HG02798 (cell line): Measurements from ENCODE around the gene NAA30.
A peak's percentile ranks its signal among the peaks of the same experiment; 100 is the strongest.
"Not testable (repeated sequence)": the region's sequence is repeated elsewhere in the genome, so short reads cannot be mapped to it uniquely, and the experiment has no call there.

ENCODE experiments used
- ATAC-seq: cut with Tn5 transposase; IDR thresholded peaks from one replicate; pipeline ENCODE4 v1.9.1; 2021; ENCODE audit warnings: mild to moderate bottlenecking; ENCODE audit not compliant: unreplicated experiment, poor library complexity

NAA30 gene

GRCh38 chr14:57390037-57390805 is at the start of gene NAA30:
NAA30 (plus strand) TSS chr14:57390586; CDS start chr14:57390958, 372 bp downstream.
- peak; percentile 88 for ATAC-seq

GRCh38 chr14:57343545-57344297 is 46.7 kb upstream of the NAA30 start:
- ATAC-seq, result not testable (repeated sequence)

- no peak for ATAC-seq
Measured at GRCh38 chr14:57345106-57345505, 45.3 kb upstream of the NAA30 start.

GRCh38 chr14:57346741-57347140 is 43.6 kb upstream of the NAA30 start:
- no peak for ATAC-seq

GRCh38 chr14:57352396-57353170 is 37.8 kb upstream of the NAA30 start:
- no peak for ATAC-seq

GRCh38 chr14:57355081-57355800 is 35.1 kb upstream of the NAA30 start:
- no peak for ATAC-seq

GRCh38 chr14:57362361-57362760 is 28.0 kb upstream of the NAA30 start:
- no peak for ATAC-seq

- no peak for ATAC-seq
Measured at GRCh38 chr14:57364659-57365450, 25.5 kb upstream of the NAA30 start.

- ATAC-seq, result not testable (repeated sequence)
Measured at GRCh38 chr14:57370187-57370586, 20.2 kb upstream of the NAA30 start.

- ATAC-seq, result no peak
Measured at GRCh38 chr14:57371013-57371412, 19.4 kb upstream of the NAA30 start.

GRCh38 chr14:57375156-57375555 is 15.2 kb upstream of the NAA30 start:
- ATAC-seq, result no peak

GRCh38 chr14:57378661-57379060 is 11.7 kb upstream of the NAA30 start:
- ATAC-seq, result no peak

GRCh38 chr14:57380935-57381334 is 9.5 kb upstream of the NAA30 start:
- no peak for ATAC-seq

GRCh38 chr14:57382283-57382682 is 8.1 kb upstream of the NAA30 start:
- ATAC-seq, result no peak

GRCh38 chr14:57383125-57383745 is 7.2 kb upstream of the NAA30 start:
- no peak for ATAC-seq

- no peak for ATAC-seq
Measured at GRCh38 chr14:57388067-57388466, 2.3 kb upstream of the NAA30 start.

GRCh38 chr14:57389646-57390036 is 745 bp upstream of the NAA30 start:
- no peak for ATAC-seq

GRCh38 chr14:57390806-57391516 is 575 bp downstream of the NAA30 start:
- ATAC-seq, result peak; percentile 40
